HG03565 (cell line): ENCODE data around the gene PPM1L.

Experiments used
- ATAC-seq: cut with Tn5 transposase; IDR thresholded peaks from one replicate; pipeline ENCODE4 v1.9.1; 2021; ENCODE audit warnings: mild to moderate bottlenecking, moderate library complexity; ENCODE audit not compliant: unreplicated experiment

PPM1L gene

DNA sequence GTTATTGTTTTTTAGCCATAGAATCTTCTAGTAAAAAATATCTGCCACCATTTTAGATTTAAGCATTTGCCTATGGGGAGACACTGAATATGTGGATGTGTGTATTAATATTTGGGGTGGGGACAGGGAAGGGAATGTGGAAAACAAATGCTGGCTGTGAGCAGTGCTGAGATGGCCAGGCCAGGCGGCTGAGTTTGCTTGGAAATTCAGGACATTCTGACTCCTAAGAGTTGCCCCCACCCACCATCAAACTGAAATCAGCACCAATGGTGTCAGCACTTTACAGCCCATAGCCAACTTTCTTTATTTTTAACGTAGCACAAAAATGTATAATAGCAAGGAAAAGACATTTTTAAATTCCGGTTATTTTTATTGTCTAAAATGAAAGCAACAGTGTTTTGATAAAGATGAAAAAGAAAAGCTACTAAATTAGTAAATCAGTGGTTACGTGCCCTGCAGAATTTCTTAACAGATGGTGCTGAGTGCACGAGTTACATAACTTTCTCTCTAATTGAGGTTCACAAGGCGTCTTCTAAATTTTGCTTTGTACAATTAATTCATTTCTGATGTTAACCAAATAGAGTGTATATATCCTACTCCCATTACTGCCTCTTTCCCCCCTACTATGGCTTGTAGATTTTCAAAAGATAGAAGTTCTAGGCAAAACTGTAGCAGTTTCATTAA is 315.1 kb downstream of the PPM1L start:
- no peak for ATAC-seq

DNA sequence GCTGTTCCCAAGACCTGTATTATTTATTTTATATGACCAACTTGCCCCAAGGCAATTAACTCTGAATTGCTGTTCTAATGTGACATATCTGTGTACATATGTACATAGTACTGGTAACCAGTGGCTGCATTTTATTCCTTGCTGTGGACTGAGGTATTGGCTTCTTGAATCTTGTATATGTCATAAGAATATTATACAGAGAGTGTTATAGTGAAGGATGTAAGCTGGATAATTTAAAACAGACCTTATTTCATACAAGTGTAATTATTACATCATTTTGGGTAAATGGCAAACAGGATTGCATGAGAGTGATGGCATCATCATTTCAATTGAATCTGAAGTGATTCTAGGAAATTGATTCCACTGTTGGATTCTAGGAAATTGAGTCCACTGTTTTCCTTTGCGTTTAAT is 316.2 kb downstream of the PPM1L start:
- no peak for ATAC-seq

DNA sequence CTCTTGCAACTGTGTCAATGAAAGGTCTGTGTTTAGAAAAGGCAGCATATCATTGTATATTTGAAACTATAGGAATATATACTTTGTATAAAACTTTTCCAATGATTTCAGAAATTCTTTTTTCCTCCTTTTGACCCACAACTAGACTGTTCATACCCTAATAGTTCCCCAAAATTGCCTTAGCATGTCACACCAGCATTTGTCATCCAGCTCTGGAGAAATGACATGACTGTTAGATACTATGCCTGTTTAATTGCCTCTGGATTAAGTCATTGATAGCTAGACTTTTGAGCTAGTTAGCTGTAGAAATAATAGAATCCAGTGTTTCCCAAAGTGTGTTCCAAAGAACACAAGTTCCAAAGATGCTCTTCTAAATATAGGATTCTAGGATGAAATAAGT is 316.7 kb downstream of the PPM1L start:
- ATAC-seq, result no peak

DNA sequence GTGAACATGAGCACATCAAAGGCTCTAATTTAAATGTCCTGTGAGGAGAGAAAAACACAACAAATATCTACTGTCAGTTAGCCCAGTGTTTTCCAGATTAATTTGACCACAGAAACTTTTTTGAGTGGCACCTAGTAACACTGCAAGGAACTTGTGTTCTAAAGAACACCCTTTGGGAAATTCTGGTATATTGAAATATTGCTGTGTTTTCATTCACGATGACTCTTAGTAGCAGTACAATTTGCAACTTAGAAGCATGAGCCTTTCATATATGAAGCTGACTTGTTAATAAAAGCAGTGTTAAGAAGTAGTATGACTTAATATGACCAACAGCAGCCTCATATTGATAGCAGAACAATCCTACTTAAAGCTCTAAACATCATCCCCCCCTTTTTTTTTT is 317.1 kb downstream of the PPM1L start:
- no peak for ATAC-seq

DNA sequence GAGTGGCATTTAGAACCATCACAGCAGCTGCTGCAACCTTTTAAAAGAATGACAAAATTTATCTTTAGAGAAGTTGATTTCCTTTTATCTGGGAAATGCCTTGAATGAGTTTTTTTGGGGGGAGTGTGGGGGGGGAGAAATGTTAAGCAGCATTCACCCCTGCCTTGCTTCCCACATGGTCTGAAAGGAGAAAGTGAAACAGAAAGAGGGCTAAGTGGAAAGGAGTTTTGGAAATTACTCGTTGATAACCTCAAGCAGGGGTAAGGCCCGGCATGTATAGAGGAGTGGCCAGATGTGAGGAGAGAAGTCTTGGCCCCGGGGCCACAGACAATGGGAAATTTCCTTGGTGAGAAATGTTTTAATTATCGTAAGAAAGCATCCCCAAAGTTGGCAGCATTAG is 325.6 kb downstream of the PPM1L start:
- ATAC-seq, result peak; percentile 99

DNA sequence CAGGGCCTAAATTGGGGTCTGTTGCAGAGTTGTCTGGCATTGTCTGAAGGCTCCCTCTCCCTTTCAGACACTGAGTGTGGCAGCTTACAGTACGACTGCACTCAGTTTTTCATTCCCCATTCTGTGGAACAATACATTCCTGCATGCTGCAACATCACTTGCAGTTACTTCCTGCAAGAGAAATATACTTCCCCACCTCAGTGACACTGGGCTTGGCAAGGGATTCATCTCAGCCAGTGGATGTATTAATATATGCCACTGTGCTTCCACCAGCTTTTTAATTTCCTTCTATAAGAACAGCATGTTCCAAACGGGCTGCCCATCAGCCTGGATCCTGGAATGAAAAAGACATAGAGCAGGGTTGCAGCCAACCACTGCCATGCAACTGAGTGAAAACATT is 326.0 kb downstream of the PPM1L start:
- ATAC-seq, result peak; percentile 27

DNA sequence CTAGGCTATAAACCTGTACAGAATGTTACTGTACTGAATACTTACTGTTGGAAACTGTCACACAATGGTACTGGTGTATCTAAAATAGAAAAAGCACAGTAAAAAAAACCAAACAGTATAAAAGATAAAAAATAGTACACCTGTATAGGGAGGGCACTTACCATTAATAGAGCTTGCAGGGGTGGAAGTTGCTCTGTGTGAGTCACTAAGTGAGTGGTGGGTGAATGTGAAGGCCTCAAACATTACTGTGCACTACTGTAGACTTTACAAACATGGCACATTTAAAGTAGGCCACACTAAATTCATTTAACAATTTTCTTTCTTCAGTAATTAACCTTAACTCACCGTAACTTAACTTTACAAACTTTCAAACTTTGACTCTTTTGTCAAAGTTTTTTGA is 327.1 kb downstream of the PPM1L start:
- no peak for ATAC-seq

DNA sequence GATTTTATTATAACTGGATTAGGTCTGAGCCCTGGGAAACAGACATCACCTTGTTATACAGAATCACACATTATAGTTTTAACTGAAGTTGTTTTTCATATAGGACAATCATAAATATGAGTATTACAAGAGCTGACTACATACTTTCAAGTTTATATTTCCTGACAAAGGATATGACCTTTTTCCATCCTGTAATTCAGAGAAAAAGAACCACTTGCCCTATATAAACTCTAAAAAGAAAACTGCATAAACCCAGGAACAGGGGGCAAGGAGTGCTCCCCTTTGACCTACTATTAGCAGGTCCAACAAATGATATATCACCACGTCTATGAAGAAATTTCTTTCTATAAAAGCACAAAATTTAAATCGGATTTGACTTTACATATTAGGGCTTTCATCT is 328.2 kb downstream of the PPM1L start:
- no peak for ATAC-seq

DNA sequence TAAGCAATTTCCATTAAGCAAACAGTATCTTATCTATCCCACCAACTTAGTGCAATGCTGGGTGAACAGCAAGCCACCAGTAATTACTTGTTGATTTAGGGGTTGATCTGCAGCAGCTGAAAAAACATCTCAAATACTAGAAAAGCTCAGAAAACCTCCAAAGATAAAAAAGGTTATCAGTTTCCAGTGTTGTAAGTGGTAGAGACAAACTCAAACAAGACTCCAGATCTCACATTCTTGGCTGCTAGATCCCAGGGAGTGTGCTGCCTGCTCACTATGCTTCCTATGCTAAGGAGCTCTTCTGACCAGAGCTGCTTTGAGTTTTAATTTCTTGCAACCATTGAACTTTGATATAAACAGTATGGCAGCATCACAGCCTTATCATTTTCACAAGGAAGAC is 337.9 kb downstream of the PPM1L start:
- ATAC-seq, result no peak

DNA sequence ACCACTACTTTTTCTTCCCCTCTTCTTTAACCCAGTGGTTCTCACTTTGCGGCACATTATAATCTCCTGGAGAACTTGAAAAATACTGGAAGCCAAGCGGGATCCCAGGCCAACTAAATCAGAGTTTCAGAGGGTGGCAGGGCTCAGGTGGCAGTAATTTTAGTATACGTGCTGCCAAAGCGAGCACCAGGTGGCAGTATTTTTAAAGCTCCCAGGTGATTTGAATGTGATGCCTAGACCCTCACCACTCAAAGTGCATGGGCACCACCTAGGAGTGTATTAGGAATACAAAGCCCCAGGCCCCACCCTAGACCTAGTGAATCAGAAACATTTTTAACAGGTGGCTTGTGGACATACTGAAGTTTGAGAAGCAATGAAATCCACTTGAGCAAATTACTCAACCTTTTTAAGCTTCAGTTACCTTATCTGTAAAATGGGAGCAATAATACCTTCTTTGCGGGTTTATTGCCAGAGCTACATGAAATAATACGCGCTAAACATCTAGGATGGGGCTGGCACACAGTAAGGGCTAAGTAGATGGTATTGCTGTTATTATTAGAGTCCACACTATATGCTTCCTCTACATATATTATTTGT is 340.8 kb downstream of the PPM1L start:
- ATAC-seq, result no peak

DNA sequence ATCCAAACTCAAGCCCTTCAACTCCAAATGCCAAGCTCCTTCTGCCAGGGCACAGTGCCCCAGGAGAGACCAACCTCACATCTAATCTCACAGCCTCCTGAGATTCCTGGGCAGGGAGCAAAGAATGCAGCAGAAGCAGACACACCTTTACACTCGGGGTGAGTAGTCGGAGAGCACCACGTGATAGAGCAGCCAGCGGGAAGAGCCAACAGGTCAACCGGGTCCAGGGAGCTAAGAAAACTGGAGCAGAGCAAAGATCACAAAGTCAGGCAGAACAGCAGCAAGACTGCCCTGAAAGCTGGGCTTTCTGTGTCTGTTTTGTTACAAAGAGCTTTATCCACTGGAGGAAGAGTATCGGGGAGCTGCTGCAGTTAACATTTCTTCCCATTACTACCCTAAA is 345.0 kb downstream of the PPM1L start:
- no peak for ATAC-seq

DNA sequence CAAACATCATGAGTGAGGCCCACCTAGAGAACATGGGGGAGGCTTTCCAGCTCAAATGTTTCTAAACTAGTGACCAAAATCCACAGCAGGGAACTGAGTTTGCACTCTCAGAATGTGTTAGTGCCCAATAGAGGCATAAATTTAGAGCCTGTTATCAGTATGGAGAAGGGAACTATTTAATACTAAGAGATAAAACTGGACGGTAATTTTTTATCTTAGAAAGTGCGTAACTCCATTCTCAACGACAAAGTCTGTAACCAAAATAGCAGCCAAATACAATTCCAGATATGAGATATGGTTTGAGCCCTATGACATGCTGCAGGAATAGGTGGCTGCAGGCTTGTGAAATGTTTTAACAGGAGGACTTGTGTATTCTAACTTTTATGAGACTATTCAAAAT is 345.6 kb downstream of the PPM1L start:
- ATAC-seq, result no peak

DNA sequence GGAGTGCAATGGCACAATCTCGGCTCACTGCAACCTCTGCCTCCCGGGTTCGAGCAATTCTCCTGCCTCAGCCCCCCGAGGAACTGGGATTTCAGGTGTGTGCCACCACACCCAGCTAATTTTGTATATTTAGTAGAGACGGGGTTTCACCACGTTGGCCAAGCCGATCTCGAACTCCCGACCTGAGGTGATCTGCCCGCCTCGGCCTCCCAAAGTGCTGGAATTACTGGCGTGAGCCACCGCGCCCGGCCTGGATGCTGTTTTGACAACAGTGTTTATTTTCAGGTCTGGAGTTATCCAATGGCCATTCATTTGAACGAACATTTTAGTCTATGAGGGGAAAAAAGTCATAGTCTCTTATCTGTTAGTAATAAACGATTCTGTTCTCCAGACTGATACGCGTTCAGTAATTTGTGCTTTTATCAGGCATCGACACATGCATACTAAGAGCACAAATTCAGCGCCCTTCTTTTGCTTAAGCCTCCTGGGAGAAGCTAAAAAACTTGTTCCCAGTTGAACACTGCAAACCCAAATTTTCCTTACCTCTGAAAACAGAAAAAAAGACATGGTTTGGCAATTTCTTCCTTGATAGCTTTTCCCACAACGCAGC is 347.9 kb downstream of the PPM1L start:
- no peak for ATAC-seq

DNA sequence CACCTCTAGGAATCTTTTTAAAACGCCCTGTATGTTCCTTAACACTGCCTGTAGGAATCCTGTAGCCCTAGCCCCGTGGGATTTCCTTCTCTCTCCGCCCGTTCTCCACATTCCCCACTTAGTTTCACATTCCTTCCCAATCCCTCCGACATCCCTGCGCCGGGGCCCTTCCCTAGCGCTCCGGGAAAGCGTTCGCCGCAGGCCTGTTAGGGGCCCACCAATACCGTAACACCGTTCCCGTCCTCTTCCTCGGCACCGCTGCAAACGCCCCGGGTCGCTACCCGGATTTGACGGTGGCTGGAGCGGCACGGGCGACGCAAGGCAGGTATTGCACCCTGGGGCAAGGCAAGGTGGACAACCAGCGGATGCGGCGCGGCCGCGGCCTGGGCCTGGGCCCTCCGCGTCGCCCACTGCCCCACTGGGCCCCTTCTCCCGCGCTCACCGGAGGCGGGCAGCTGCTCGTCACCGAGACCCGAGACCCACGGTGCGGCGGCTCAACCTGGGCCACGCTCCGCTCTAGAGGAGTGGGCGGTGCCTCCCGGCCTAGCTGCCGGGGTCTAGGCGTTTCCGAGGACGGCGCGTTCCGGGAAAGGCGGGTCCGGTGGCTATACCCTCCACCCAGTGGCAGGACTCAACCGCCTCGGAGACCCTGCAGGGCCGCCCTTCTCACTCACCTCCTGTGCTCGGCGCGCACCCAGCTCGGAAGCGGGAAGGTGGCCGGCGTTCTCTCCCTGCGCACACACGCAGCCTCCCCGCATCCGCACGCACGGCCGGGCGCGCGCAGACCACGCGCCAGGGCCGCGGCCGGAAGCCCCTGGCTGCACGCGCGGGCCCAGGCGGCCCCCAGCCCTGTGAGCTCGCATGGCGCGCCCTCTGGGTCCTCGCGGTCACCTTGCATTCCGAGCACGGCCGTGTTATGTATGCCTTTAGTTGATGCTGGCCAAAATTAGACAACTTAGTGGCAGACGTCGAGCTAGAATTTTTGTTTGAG is 348.8 kb downstream of the PPM1L start, which contains the start of gene B3GALNT1:
Gene B3GALNT1 (minus strand): TSS at position 789 of the 991 bp plus-strand sequence. CDS start 18,595 bp downstream, outside the sequence.
- ATAC-seq, result peak; percentile 60

DNA sequence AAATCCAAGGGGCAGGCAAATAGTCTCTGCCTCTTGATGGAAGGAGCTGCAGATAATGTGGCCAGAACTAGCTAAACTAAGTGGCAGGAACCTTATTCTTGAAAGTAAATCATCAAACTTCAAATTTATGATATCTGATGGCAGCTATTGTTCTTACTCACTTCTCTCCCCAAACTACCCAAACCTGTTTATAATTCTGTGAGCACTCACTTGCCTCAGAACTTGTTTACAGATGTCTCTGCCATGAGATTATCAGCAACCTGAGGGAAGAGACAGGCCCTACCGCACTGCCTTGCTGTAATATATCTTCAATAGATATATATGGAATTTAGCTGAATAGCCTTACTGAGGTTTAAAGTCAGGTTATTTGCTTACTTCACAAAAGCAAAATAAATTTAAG is 351.3 kb downstream of the PPM1L start:
- ATAC-seq, result no peak

DNA sequence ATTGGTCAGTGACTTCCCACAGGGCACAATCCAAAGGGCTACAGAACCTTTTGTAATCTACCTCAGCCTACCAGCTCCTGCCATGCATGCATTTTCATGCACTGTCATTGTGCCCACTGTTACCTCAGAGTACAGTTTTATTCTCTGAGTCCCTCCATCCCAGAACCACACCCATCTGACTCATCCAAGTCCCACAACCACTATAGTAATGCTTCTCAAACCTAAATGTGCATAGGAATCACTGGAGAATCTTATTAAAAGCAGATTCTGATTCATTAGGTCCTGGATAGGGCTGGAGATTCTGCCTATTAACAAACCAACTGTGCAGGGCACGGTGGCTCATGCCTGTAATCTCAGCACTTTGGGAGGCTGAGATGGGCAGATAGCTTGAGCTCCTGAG is 352.8 kb downstream of the PPM1L start:
- no peak for ATAC-seq

DNA sequence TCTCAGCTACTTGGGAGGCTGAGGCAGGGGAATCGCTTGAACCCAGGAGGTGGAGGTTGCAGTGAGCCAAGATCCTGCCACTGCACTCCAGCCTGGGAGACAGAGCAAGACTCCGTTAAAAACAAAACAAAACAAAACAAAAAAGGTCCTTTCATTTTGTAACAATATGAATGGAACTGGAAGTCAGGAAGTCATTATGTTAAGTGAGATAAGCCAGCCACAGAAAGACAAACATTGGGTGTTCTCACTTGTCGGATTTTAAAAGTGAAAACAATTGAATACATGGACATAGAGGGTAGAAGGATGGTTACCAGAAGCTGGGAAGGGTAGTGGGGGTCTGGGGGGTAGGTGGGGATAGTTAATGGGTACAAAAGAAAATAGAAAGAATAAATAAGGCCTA is 361.6 kb downstream of the PPM1L start:
- ATAC-seq, result no peak

DNA sequence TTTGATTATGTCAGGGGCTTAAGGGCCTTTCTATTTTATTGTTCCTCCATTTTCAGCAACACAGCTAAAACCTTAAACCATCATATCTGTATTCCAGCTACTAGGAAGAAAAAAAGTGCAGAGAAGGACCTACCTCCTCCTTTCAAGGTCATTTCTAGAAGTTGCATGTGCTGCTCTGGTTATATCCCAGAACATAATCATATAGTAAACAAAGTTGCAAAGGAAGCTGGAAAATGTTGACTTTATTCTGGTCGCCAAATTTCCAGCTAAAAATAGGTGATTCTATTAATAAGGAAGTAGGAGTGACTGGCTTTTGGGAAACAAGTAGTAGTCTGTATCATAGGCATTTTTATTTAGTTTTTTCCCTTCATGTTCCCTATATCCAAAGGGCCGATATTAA is 370.5 kb downstream of the PPM1L start:
- no peak for ATAC-seq
